Measurements from ENCODE around the gene N4BP2L2.

GRCh38 chr13:32549788-32550187 is 11.2 kb upstream of the N4BP2L2 start:
- TF ChIP-seq EZH2 (IDR thresholded peaks at IDR 0.05; ENCODE audit: low read length) (no peak), CTCF (optimal IDR thresholded peaks at IDR 0.05 in 1 of 3, IDR thresholded peaks at IDR 0.05 in 1 of 3, conservative IDR thresholded peaks at IDR 0.05 in 1 of 3; ENCODE audit: extremely low read depth in 1 of 3, insufficient read depth in 2 of 3, low read length in 3 of 3) (no peak)

All from keratinocyte (primary cell).